GM21529 (cell line): ENCODE results near the gene NEK6.

ENCODE experiments used
- ATAC-seq: cut with Tn5 transposase; IDR thresholded peaks from one replicate; pipeline ENCODE4 v1.9.1; 2021; ENCODE audit not compliant: unreplicated experiment

Gene NEK6

GRCh38 chr9:124340219-124341069 is 82.7 kb downstream of the NEK6 start:
- no peak for ATAC-seq

- ATAC-seq: no peak
Measured at GRCh38 chr9:124341455-124342170, 83.9 kb downstream of the NEK6 start.

GRCh38 chr9:124342402-124342775 is 84.6 kb downstream of the NEK6 start:
- no peak for ATAC-seq

GRCh38 chr9:124342776-124343485 is 85.2 kb downstream of the NEK6 start:
- no peak for ATAC-seq

- no peak for ATAC-seq
Measured at GRCh38 chr9:124343533-124344290, 86.0 kb downstream of the NEK6 start.

- no peak for ATAC-seq
Measured at GRCh38 chr9:124344291-124345050, 86.7 kb downstream of the NEK6 start.

- no peak for ATAC-seq
Measured at GRCh38 chr9:124345063-124345462, 87.3 kb downstream of the NEK6 start.

GRCh38 chr9:124345751-124346281 is 88.1 kb downstream of the NEK6 start:
- no peak for ATAC-seq

GRCh38 chr9:124346347-124347163 is 88.8 kb downstream of the NEK6 start:
- ATAC-seq: no peak

- ATAC-seq: no peak
Measured at GRCh38 chr9:124347206-124347967, 89.6 kb downstream of the NEK6 start.

GRCh38 chr9:124347968-124348358 is 90.2 kb downstream of the NEK6 start:
- no peak for ATAC-seq

GRCh38 chr9:124348363-124348762 is 90.6 kb downstream of the NEK6 start:
- ATAC-seq: no peak

GRCh38 chr9:124348831-124349230 is 91.1 kb downstream of the NEK6 start:
- ATAC-seq: no peak

GRCh38 chr9:124349267-124349666 is 91.5 kb downstream of the NEK6 start:
- ATAC-seq: no peak

GRCh38 chr9:124349675-124350493 is 92.1 kb downstream of the NEK6 start:
- ATAC-seq: no peak

- ATAC-seq: no peak
Measured at GRCh38 chr9:124350494-124351263, 92.9 kb downstream of the NEK6 start.
